GM23248 (cell line): ENCODE measurements around the gene ITGB2. TPM values are rescaled to one million over a fixed set of nuclear protein-coding genes. Genes with fewer than 3 reads are reported as not detected.

Experiments used
- DNase-seq: peaks from one replicate; pipeline ENCODE4 v3.0.0-alpha.2; 2015
- H2AFZ ChIP-seq: fragments of 200-600 bp; sonication (generic); 2 replicates; pipeline ENCODE4 v1.6.1; 2016; ENCODE audit warnings: antibody characterized with exemption
- H3F3A ChIP-seq: fragments of 200-600 bp; sonication (generic); 2 replicates; pipeline ENCODE4 v1.6.1; 2016; ENCODE audit warnings: mild to moderate bottlenecking, antibody characterized with exemption, mixed run types; ENCODE audit not compliant: insufficient read depth
- H3K27ac ChIP-seq: fragments of 200-600 bp; sonication (generic); 2 replicates; pipeline ENCODE4 v1.5.1; 2016; ENCODE audit warnings: mild to moderate bottlenecking
- H3K27me3 ChIP-seq: fragments of 200-600 bp; sonication (generic); replicated peaks from 2 replicates; pipeline ENCODE4 v1.6.1; 2016; ENCODE audit warnings: mild to moderate bottlenecking; ENCODE audit not compliant: insufficient read depth
- H3K36me3 ChIP-seq: fragments of 200-600 bp; sonication (generic); 2 replicates; pipeline ENCODE4 v1.6.1; 2016; ENCODE audit warnings: low read depth, mild to moderate bottlenecking
- H3K4me1 ChIP-seq: fragments of 200-600 bp; sonication (generic); 2 replicates; pipeline ENCODE4 v1.6.1; 2016; ENCODE audit warnings: mild to moderate bottlenecking; ENCODE audit not compliant: insufficient read depth
- H3K4me2 ChIP-seq: fragments of 200-600 bp; sonication (generic); one replicate; pipeline ENCODE4 v1.6.1; 2016; ENCODE audit warnings: mild to moderate bottlenecking; ENCODE audit not compliant: unreplicated experiment
- H3K4me3 ChIP-seq: fragments of 200-600 bp; sonication (generic); 2 replicates; pipeline ENCODE4 v1.5.1; 2016; ENCODE audit warnings: mild to moderate bottlenecking
- H3K79me2 ChIP-seq: fragments of 200-600 bp; sonication (generic); 2 replicates; pipeline ENCODE4 v1.6.1; 2016; ENCODE audit warnings: mild to moderate bottlenecking; ENCODE audit not compliant: insufficient read depth
- H3K9ac ChIP-seq: fragments of 200-600 bp; sonication (generic); 2 replicates; pipeline ENCODE4 v1.6.1; 2016; ENCODE audit warnings: mild to moderate bottlenecking
- H3K9me2 ChIP-seq: fragments of 200-600 bp; sonication (generic); 2 replicates; pipeline ENCODE4 v1.6.1; 2016; ENCODE audit warnings: mixed run types, mild to moderate bottlenecking, moderate library complexity; ENCODE audit not compliant: insufficient read depth
- H3K9me3 ChIP-seq: fragments of 200-600 bp; sonication (generic); one replicate; pipeline ENCODE4 v1.6.1; 2017; ENCODE audit warnings: low read depth
- H4K20me1 ChIP-seq: fragments of 200-600 bp; sonication (generic); 2 replicates; pipeline ENCODE4 v1.6.0; 2016; ENCODE audit not compliant: insufficient read depth
- EZH2 ChIP-seq: fragments of 200-600 bp; sonication (generic); IDR thresholded peaks from 2 replicates; pipeline ENCODE4 v1.6.1; 2018; ENCODE audit warnings: antibody characterized with exemption, mild to moderate bottlenecking; ENCODE audit not compliant: insufficient read depth, poor library complexity, severe bottlenecking
- EZH2phosphoT487 ChIP-seq: fragments of 200-600 bp; sonication (generic); IDR thresholded peaks from 2 replicates; pipeline ENCODE4 v1.6.1; 2018; ENCODE audit warnings: antibody characterized with exemption, moderate library complexity, mild to moderate bottlenecking, low read depth; ENCODE audit not compliant: insufficient read depth
- WGBS, 2 experiments: methylation state at CpG; one replicate each; pipeline ENCODE4 v1.1.6; 2015 to 2017; ENCODE audit warnings: low lambda C conversion rate in 2 of 2, low coverage in 1 of 2; ENCODE audit errors: missing lambda C conversion rate in 2 of 2; 5-methylcytosine and 5-hydroxymethylcytosine counted together
- in situ Hi-C: fragments of 300-500 bp; cut with MboI; formaldehyde crosslinking; loops from 2 replicates; pipeline ENCODE4 v1.15.0; 2020
- polyA plus RNA-seq: library from polyadenylated mRNA; unstranded; fragments of >200 nt; fragmentation: Nextera tagmentation; extraction: Ambion mirVana; gene quantifications from 2 replicates; pipeline ENCODE4 v1.2.1, GENCODE V29; 2016
- total RNA-seq: library from RNA; depleted of rRNA; stranded (reverse); fragments of >200 nt; shearing (Covaris generic); gene quantifications from 2 replicates; pipeline ENCODE4 v1.2.3, GENCODE V29; 2014

Gene ITGB2
- total and polyA plus RNA-seq, 2 experiments from 2014 or later: 1.3 to 2.2 TPM

- WGBS, 2 experiments: 72 to 79% methylated on average over 14 to 22 of the region's 22 CpGs
- DNase-seq: no peak
Observed at GRCh38 chr21:44905016-44905727, 15.5 kb downstream of the ITGB2 start.

DNA sequence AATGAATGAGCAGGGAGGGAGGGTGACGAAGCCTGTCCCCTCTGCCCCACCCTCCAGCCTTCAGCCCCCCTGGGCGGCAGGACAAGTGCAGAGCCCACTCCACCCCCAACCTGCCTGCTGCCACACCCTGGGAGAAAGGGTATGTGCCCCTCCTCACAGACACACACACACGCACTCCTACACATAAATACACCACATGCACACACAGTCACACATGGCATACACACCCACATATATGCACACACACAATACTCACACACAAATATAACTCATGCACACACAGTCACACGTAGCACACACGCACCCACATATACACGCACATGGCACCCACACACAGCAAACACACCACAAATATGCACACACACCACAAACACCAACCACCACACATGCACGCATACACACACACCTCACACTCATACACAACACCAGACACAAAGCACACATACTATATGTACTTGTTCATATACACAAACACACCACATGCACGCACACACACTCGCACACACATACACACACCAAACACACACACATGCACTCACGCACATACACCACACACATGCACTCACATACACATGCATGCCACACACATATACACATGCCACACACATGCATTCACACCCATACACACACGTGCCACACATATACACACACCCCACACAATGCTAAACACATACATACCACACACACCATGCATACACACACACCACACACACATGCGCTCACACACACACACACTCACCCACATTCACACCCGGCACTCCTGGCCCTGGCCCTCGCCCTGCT, 16.4 kb downstream of the ITGB2 start:
- Histone ChIP-seq H3K36me3 (no peaks in the 10 kb centered on the region), H3K27me3 (no peaks in the 10 kb centered on the region)
- 80 to 84% methylated on average over 14 of the region's 14 CpGs for WGBS, 2 experiments

More at GRCh38 chr21:44905016-44905727, 15.5 kb downstream of the ITGB2 start:
- no peak for TF ChIP-seq EZH2phosphoT487
- TF ChIP-seq EZH2: no peak
- Histone ChIP-seq H3K4me2 (no peak overlapping the region), H3K9me2 (no peaks in the 10 kb centered on the region), H3K9ac (no peak overlapping the region), H3K27me3 (no peaks in the 10 kb centered on the region), H3K4me3 (no peak overlapping the region), H3F3A (no peaks in the 10 kb centered on the region; the same call in 1 of the 2 replicates), H3K36me3 (no peaks in the 10 kb centered on the region), H3K4me1 (no peaks in the 10 kb centered on the region; the same call in 1 of the 2 replicates), H4K20me1 (no peaks in the 10 kb centered on the region), H3K79me2 (no peaks in the 10 kb centered on the region), H3K27ac (no peak overlapping the region), H3K9me3 (no peaks in the 10 kb centered on the region), H2AFZ (no peak overlapping the region)
- in situ Hi-C loops: no loop called here

DNA sequence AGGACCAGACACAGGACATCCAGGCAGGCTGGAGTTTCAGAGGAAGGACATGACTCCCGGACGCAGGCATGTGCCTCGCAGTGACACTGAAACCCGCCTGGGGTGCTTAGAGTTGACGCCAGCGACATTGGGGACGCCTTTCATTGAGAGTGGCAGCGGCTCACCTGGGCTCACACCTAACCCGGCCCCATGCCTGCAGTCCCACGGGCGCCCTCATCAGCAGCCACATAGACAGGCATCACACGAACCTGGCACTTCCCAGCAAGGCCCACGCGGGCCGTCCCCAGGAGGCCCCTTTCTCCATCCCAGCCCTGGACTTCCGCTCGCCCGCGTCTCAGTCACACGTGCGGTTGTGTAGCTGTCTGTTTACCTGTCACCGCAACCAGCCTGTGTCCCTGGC, 17.0 kb downstream of the ITGB2 start:
- DNase-seq: no peak
- 86 to 88% methylated on average over 22 of the region's 22 CpGs for WGBS, 2 experiments
- no peaks in the 10 kb centered on the region for H3K27me3 ChIP-seq
- H3K4me3 ChIP-seq: no peak overlapping the region
- no peak overlapping the region for H3K27ac ChIP-seq
- no peaks in the 10 kb centered on the region for H3K9me2 ChIP-seq
- TF ChIP-seq EZH2: no peak
- TF ChIP-seq EZH2phosphoT487: no peak
- no peak overlapping the region for H3K9ac ChIP-seq
- in situ Hi-C loops: no loop called here
- H3K79me2 ChIP-seq: no peaks in the 10 kb centered on the region
- H3K36me3 ChIP-seq: no peaks in the 10 kb centered on the region
- H4K20me1 ChIP-seq: no peaks in the 10 kb centered on the region
- H3F3A ChIP-seq: no peaks in the 10 kb centered on the region; the same call in 1 of the 2 replicates
- H3K4me2 ChIP-seq: no peak overlapping the region
- no peaks in the 10 kb centered on the region; the same call in 1 of the 2 replicates for H3K4me1 ChIP-seq
- no peak overlapping the region for H2AFZ ChIP-seq
- H3K9me3 ChIP-seq: no peaks in the 10 kb centered on the region

More for the DNA sequence above, 16.4 kb downstream of the ITGB2 start:
- no peak overlapping the region for H3K4me2 ChIP-seq
- H3K4me1 ChIP-seq: no peaks in the 10 kb centered on the region; the same call in 1 of the 2 replicates
- in situ Hi-C loops: no loop called here
- H3K9ac ChIP-seq: no peak overlapping the region
- H3K27ac ChIP-seq: no peak overlapping the region
- H3F3A ChIP-seq: no peaks in the 10 kb centered on the region; the same call in 1 of the 2 replicates
- no peaks in the 10 kb centered on the region for H3K9me2 ChIP-seq
- H4K20me1 ChIP-seq: no peaks in the 10 kb centered on the region
- TF ChIP-seq EZH2phosphoT487: no peak
- no peak for TF ChIP-seq EZH2
- no peaks in the 10 kb centered on the region for H3K9me3 ChIP-seq
- no peak overlapping the region for H2AFZ ChIP-seq
- no peak overlapping the region for H3K4me3 ChIP-seq
- no peaks in the 10 kb centered on the region for H3K79me2 ChIP-seq
- DNase-seq: no peak

DNA sequence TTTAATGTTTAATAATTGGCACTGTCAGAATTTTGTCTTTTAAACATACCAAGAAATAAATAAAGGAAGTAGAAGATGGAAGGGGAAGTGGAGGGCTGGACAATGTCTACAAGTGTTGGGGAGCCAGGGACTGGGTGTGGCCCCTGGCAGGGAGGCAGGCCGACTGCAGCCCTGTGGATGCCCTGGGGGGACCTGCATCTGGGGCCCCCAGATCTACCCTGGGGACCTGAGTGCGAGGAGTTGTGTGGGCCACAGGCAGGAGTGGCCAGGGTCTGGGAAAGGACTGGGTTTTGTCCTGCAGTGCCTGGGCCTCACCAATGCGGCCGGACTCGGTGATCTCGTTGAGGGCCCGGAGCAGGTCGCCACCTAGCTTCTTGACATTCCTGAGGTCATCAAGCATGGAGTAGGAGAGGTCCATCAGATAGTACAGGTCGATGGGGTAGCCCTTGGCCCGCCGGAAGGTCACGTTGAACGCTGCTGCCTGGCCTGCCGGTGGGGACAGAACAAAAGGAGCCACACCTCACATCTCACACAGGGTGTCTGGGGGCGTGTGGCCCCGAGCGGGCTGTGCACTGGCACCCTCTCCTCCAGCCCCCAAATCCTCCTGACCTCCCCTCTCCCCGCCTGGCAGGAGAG, 17.5 kb downstream of the ITGB2 start:
- WGBS, 2 experiments: 78 to 81% methylated on average over 18 of the region's 18 CpGs
- Histone ChIP-seq H3K9ac (no peak overlapping the region), H3K4me3 (no peak overlapping the region), H3K4me1 (no peaks in the 10 kb centered on the region; the same call in 1 of the 2 replicates), H3K27me3 (no peaks in the 10 kb centered on the region), H3K9me2 (no peaks in the 10 kb centered on the region), H3K27ac (no peak overlapping the region), H3F3A (no peaks in the 10 kb centered on the region; the same call in 1 of the 2 replicates), H3K36me3 (no peaks in the 10 kb centered on the region), H2AFZ (no peak overlapping the region), H3K4me2 (no peak overlapping the region), H4K20me1 (no peaks in the 10 kb centered on the region), H3K9me3 (no peaks in the 10 kb centered on the region), H3K79me2 (no peaks in the 10 kb centered on the region)
- no peak for DNase-seq
- in situ Hi-C loops: no loop called here
- TF ChIP-seq EZH2phosphoT487: no peak
- no peak for TF ChIP-seq EZH2
